ENCODE data around the gene KIRREL3.

- TF ChIP-seq CTCF (conservative IDR thresholded peaks at IDR 0.05), result no peak
- no peak for TF ChIP-seq EZH2 (IDR thresholded peaks at IDR 0.05; ENCODE audit: low read depth)
These were observed 478.0 kb downstream of the KIRREL3 start for GRCh38 chr11:126522606-126523005.
